Right lobe of liver (tissue), 4 donors: ENCODE measurements around the gene CACNB2.

Experiments used
- CTCF ChIP-seq, 4 donors: fragments of 200-600 bp in 3 of 4; fragments of 450-650 bp in 1 of 4; IDR thresholded peaks; one replicate each; pipeline versions ENCODE4 v1.5.1 to v1.8.0; 2016 to 2022; ENCODE audit warnings: antibody characterized with exemption in 4 of 4, mild to moderate bottlenecking in 2 of 4
- POLR2A ChIP-seq: fragments of 450-650 bp; IDR thresholded peaks from one replicate; pipeline ENCODE4 v1.6.1; 2017; ENCODE audit warnings: antibody characterized with exemption, mild to moderate bottlenecking
- donor health status: DM: no; HTN: no; CAD: no.
- donor health status: DM: no; HTN: no; CAD: no.
- donor health status: DM: no; HTN: yes; CAD: no.

DNA sequence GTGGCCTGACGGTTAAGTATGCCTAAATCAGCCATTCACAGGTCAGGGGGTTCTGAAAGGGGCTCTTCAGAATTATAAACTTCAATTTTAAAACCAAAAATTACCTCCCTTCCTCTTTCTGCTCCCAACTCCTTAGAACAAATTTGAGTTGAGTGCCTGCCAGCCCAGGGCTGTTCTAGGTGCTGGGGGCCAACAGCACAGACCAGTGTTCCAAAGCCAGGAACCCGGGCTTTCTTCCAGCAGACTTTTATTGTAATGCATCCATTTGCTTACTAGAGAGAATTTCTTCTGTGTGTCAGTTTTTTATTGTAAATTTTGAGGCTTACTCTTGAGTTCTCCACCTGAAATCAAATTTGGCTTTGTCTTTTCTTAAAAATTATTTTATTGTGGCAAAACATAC lies 238.5 kb downstream of the CACNB2 start:
- TF ChIP-seq CTCF (IDR thresholded peaks at IDR 0.05) (no peak), POLR2A (no peak)
